Measurements from ENCODE around the gene BRAF. TPM values are rescaled to one million over a fixed set of nuclear protein-coding genes. Genes with fewer than 3 reads are reported as not detected.
A peak's percentile ranks its signal among the peaks of the same experiment; 100 is the strongest.
"Not testable (repeated sequence)": the region's sequence is repeated elsewhere in the genome, so short reads cannot be mapped to it uniquely, and the experiment has no call there.

BRAF gene
- polyA plus RNA-seq, 6 donors from 2014 or later = 14.8 to 27.9 (median 21.1) TPM

GRCh38 chr7:140927945-140928344 is 3.2 kb upstream of the BRAF start:
- H3K9me3 Mint-ChIP-seq; H3K36me3 Mint-ChIP-seq; ATAC-seq (ENCODE audit: low read depth in 2 of 2); DNase-seq: not testable (repeated sequence)
- Mint-ChIP-seq H3K27me3 (peaks cover 9 to 18% (median 9%) of the 10 kb centered on the region in 3 donors), H3K27ac (peak overlapping the region in 2 of 6 donors; percentile 35 to 73), H3K4me1 (peaks cover 0 to 14% (median 9%) of the 10 kb centered on the region in 3 donors), H3K4me3 (peak overlapping the region in 3 of 8 donors; percentile 11 to 77 (median 55))

GRCh38 chr7:140927351-140927750 is 2.6 kb upstream of the BRAF start:
- Mint-ChIP-seq H3K36me3 (no peaks in the 10 kb centered on the region), H3K4me1 (peaks cover 0 to 14% (median 9%) of the 10 kb centered on the region in 3 donors), H3K27me3 (peaks cover 3 to 12% (median 4%) of the 10 kb centered on the region in 3 donors), H3K9me3 (peaks cover 0 to 3% (median 0%) of the 10 kb centered on the region in 7 donors), H3K27ac (peak overlapping the region in 2 of 6 donors; percentile 35 to 47), H3K4me3 (no peak overlapping the region)
- DNase-seq = no peak
- no peak for ATAC-seq (ENCODE audit: low read depth in 2 of 2)

GRCh38 chr7:140926021-140926817 is 1.5 kb upstream of the BRAF start:
- DNase-seq = no peak
- Mint-ChIP-seq H3K4me1 (peaks cover 0 to 16% (median 9%) of the 10 kb centered on the region in 3 donors), H3K4me3 (peak overlapping the region in 7 of 8 donors; percentile 9 to 98 (median 66)), H3K27me3 (peaks cover 0 to 7% (median 4%) of the 10 kb centered on the region in 3 donors), H3K36me3 (no peaks in the 10 kb centered on the region), H3K27ac (peak overlapping the region in 5 of 6 donors; percentile 63 to 100 (median 100)), H3K9me3 (peaks cover 0 to 3% (median 0%) of the 10 kb centered on the region in 7 donors)
- no peak for ATAC-seq (ENCODE audit: low read depth in 2 of 2)

- Mint-ChIP-seq H3K4me3 (no peak overlapping the region), H3K9me3 (peaks cover 0 to 3% (median 0%) of the 10 kb centered on the region in 7 donors), H3K27me3 (peaks cover 0 to under 1% (median 0%) of the 10 kb centered on the region in 3 donors), H3K36me3 (no peaks in the 10 kb centered on the region), H3K27ac (no peak overlapping the region), H3K4me1 (peaks cover 13 to 27% (median 20%) of the 10 kb centered on the region in 3 donors)
- DNase-seq (peak; percentile 95), ATAC-seq (ENCODE audit: low read depth in 2 of 2) (peak; percentile 74 to 80)
These were observed 509 bp downstream of the BRAF start for GRCh38 chr7:140924019-140924820.

- DNase-seq = no peak
- Mint-ChIP-seq H3K4me1 (peaks cover 13 to 31% (median 20%) of the 10 kb centered on the region in 3 donors), H3K27ac (no peak overlapping the region), H3K4me3 (no peak overlapping the region), H3K36me3 (no peaks in the 10 kb centered on the region), H3K27me3 (no peaks in the 10 kb centered on the region), H3K9me3 (peaks cover 0 to 3% (median 0%) of the 10 kb centered on the region in 7 donors)
- ATAC-seq (ENCODE audit: low read depth in 2 of 2) = peak in 1 of 2 donors; percentile 1
These were observed 1.2 kb downstream of the BRAF start for GRCh38 chr7:140923358-140924006.

GRCh38 chr7:140922741-140923345 is 1.9 kb downstream of the BRAF start:
- no peak for ATAC-seq (ENCODE audit: low read depth in 2 of 2)

GRCh38 chr7:140920745-140921144 is 4.0 kb downstream of the BRAF start:
- peak overlapping the region; percentile 0 to 86 (median 71) for H3K27ac Mint-ChIP-seq
- ATAC-seq (ENCODE audit: low read depth in 2 of 2) (no peak), DNase-seq (no peak)
- peaks cover 32 to 53% (median 40%) of the 10 kb centered on the region in 3 donors for H3K4me1 Mint-ChIP-seq
- no peak overlapping the region for H3K4me3 Mint-ChIP-seq
- H3K27me3 Mint-ChIP-seq = no peaks in the 10 kb centered on the region
- no peaks in the 10 kb centered on the region for H3K36me3 Mint-ChIP-seq
- peaks cover 0 to 3% (median 0%) of the 10 kb centered on the region in 7 donors for H3K9me3 Mint-ChIP-seq

More at GRCh38 chr7:140922741-140923345, 1.9 kb downstream of the BRAF start:
- Mint-ChIP-seq H3K27me3 (no peaks in the 10 kb centered on the region), H3K4me1 (peaks cover 19 to 38% (median 20%) of the 10 kb centered on the region in 3 donors), H3K4me3 (no peak overlapping the region), H3K36me3 (no peaks in the 10 kb centered on the region), H3K9me3 (peaks cover 0 to 3% (median 0%) of the 10 kb centered on the region in 7 donors), H3K27ac (no peak overlapping the region)
- DNase-seq = no peak

GRCh38 chr7:140918236-140918635 is 6.5 kb downstream of the BRAF start:
- Mint-ChIP-seq H3K27me3 (no peaks in the 10 kb centered on the region), H3K27ac (peak overlapping the region in 4 of 6 donors; percentile 51 to 84 (median 73)), H3K4me1 (peaks cover 35 to 61% (median 52%) of the 10 kb centered on the region in 3 donors), H3K4me3 (peak overlapping the region in 2 of 8 donors; percentile 25), H3K36me3 (no peaks in the 10 kb centered on the region), H3K9me3 (no peaks in the 10 kb centered on the region)
- ATAC-seq (ENCODE audit: low read depth in 2 of 2) (no peak), DNase-seq (no peak)

GRCh38 chr7:140917258-140917657 is 7.5 kb downstream of the BRAF start:
- Mint-ChIP-seq H3K4me3 (peak overlapping the region in 4 of 8 donors; percentile 8 to 34 (median 20)), H3K36me3 (no peaks in the 10 kb centered on the region), H3K4me1 (peaks cover 45 to 71% (median 61%) of the 10 kb centered on the region in 3 donors), H3K27me3 (no peaks in the 10 kb centered on the region), H3K9me3 (no peaks in the 10 kb centered on the region), H3K27ac (peak overlapping the region in 5 of 6 donors; percentile 0 to 92 (median 28))
- DNase-seq (no peak), ATAC-seq (ENCODE audit: low read depth in 2 of 2) (peak; percentile 33 to 55)

- Mint-ChIP-seq H3K27me3 (no peaks in the 10 kb centered on the region), H3K27ac (peak overlapping the region; percentile 31 to 92 (median 74)), H3K4me1 (peaks cover 54 to 80% (median 69%) of the 10 kb centered on the region in 3 donors), H3K9me3 (no peaks in the 10 kb centered on the region), H3K4me3 (peak overlapping the region in 6 of 8 donors; percentile 9 to 65 (median 32)), H3K36me3 (no peaks in the 10 kb centered on the region)
- peak; percentile 14 for DNase-seq
- peak; percentile 68 to 76 for ATAC-seq (ENCODE audit: low read depth in 2 of 2)
These were observed 8.7 kb downstream of the BRAF start for GRCh38 chr7:140915935-140916555.

- Mint-ChIP-seq H3K4me3 (peak overlapping the region in 1 of 8 donors; percentile 26), H3K27ac (peak overlapping the region in 3 of 6 donors; percentile 23 to 38 (median 30)), H3K9me3 (no peaks in the 10 kb centered on the region), H3K4me1 (peaks cover 52 to 77% (median 72%) of the 10 kb centered on the region in 3 donors), H3K36me3 (no peaks in the 10 kb centered on the region), H3K27me3 (no peaks in the 10 kb centered on the region)
- DNase-seq = no peak
- ATAC-seq (ENCODE audit: low read depth in 2 of 2) = no peak
These were observed 10.6 kb downstream of the BRAF start for GRCh38 chr7:140914083-140914482.

- not testable (repeated sequence) for H3K27me3 Mint-ChIP-seq; DNase-seq; H3K36me3 Mint-ChIP-seq; H3K4me3 Mint-ChIP-seq; ATAC-seq (ENCODE audit: low read depth in 2 of 2); H3K9me3 Mint-ChIP-seq
- Mint-ChIP-seq H3K4me1 (peaks cover 53 to 79% (median 75%) of the 10 kb centered on the region in 3 donors), H3K27ac (peak overlapping the region in 2 of 6 donors; percentile 16 to 71)
These were observed 11.2 kb downstream of the BRAF start for GRCh38 chr7:140913596-140913928.
